OCI-LY1 (cell line): ENCODE measurements around the gene PIK3R1.

Experiments
- H2AFZ ChIP-seq: fragments of 200-600 bp; sonication (generic), shearing (Covaris generic); 2 replicates; pipeline ENCODE4 v1.6.0; 2014; ENCODE audit warnings: antibody characterized with exemption, mild to moderate bottlenecking, low read length
- H3F3A ChIP-seq: fragments of 200-600 bp; sonication (generic), shearing (Covaris generic); 2 replicates; pipeline ENCODE4 v1.6.0; 2014; ENCODE audit warnings: mild to moderate bottlenecking, antibody characterized with exemption, low read length, moderate library complexity; ENCODE audit not compliant: insufficient read depth
- H3K27ac ChIP-seq: fragments of 200-600 bp; sonication (generic); 2 replicates; pipeline ENCODE4 v1.5.1; 2014; ENCODE audit warnings: low read length, mixed run types, mild to moderate bottlenecking, low read depth; ENCODE audit not compliant: poor library complexity, severe bottlenecking
- H3K27me3 ChIP-seq: fragments of 200-600 bp; sonication (generic); 2 replicates; pipeline ENCODE4 v1.6.0; 2014; ENCODE audit warnings: antibody characterized with exemption, mild to moderate bottlenecking, low read length, moderate library complexity; ENCODE audit not compliant: insufficient read depth
- H3K36me3 ChIP-seq: fragments of 200-600 bp; sonication (generic); 2 replicates; pipeline ENCODE4 v1.6.1; 2014; ENCODE audit warnings: mild to moderate bottlenecking, antibody characterized with exemption, low read length, moderate library complexity, mixed read lengths; ENCODE audit not compliant: insufficient read depth
- H3K4me1 ChIP-seq: fragments of 200-600 bp; sonication (generic); 2 replicates; pipeline ENCODE4 v1.5.1; 2014; ENCODE audit warnings: mild to moderate bottlenecking, low read length, moderate library complexity; ENCODE audit not compliant: insufficient read depth, severe bottlenecking
- H3K4me2 ChIP-seq: fragments of 200-600 bp; sonication (generic), shearing (Covaris generic); 2 replicates; pipeline ENCODE4 v1.6.1; 2014; ENCODE audit warnings: low read length
- H3K4me3 ChIP-seq: fragments of 200-600 bp; sonication (generic); 2 replicates; pipeline ENCODE4 v1.5.1; 2014; ENCODE audit warnings: low read length, low read depth, mild to moderate bottlenecking, mixed read lengths; ENCODE audit not compliant: poor library complexity, severe bottlenecking
- H3K79me2 ChIP-seq: fragments of 200-600 bp; shearing (Covaris generic); 2 replicates; pipeline ENCODE4 v1.6.1; 2016; ENCODE audit warnings: mixed run types, low read length, mixed read lengths; ENCODE audit not compliant: insufficient read depth
- H3K9ac ChIP-seq: fragments of 200-600 bp; sonication (generic), shearing (Covaris generic); 2 replicates; pipeline ENCODE4 v1.6.1; 2014; ENCODE audit warnings: mild to moderate bottlenecking, low read length, mixed read lengths
- H3K9me2 ChIP-seq: fragments of 200-600 bp; sonication (generic), shearing (Covaris generic); 2 replicates; pipeline ENCODE4 v1.6.1; 2014; ENCODE audit warnings: low read depth, mild to moderate bottlenecking, low read length, mixed read lengths
- H3K9me3 ChIP-seq: fragments of 200-600 bp; shearing (Covaris generic); 2 replicates; pipeline ENCODE4 v1.6.1; 2014; ENCODE audit warnings: low read length, mixed read lengths
- H4K20me1 ChIP-seq: fragments of 200-600 bp; sonication (generic), shearing (Covaris generic); 2 replicates; pipeline ENCODE4 v1.6.0; 2016; ENCODE audit warnings: mild to moderate bottlenecking, low read length; ENCODE audit not compliant: insufficient read depth
- CTCF ChIP-seq: fragments of 200-600 bp; sonication (generic), shearing (Covaris generic); IDR thresholded peaks from 2 replicates; pipeline ENCODE4 v1.5.1; 2017; ENCODE audit warnings: mild to moderate bottlenecking, antibody characterized with exemption, low read length, moderate library complexity, mixed read lengths
- EZH2 ChIP-seq: fragments of 200-600 bp; sonication (generic), shearing (Covaris generic); IDR thresholded peaks from 2 replicates; pipeline ENCODE4 v1.8.0; 2017; ENCODE audit warnings: borderline replicate concordance, mixed run types, mild to moderate bottlenecking, antibody characterized with exemption, low read length, moderate library complexity, mixed read lengths

The PIK3R1 gene

GRCh38 chr5:68189171-68189570 is 26.4 kb upstream of the PIK3R1 start:
- Histone ChIP-seq H3K27me3 (no peaks in the 10 kb centered on the region), H4K20me1 (no peaks in the 10 kb centered on the region), H3K4me1 (peaks cover 6% of the 10 kb centered on the region), H3K9me2 (no peaks in the 10 kb centered on the region), H3F3A (no peaks in the 10 kb centered on the region), H3K79me2 (no peaks in the 10 kb centered on the region), H3K4me2 (no peak overlapping the region), H3K9ac (no peak overlapping the region), H3K9me3 (no peaks in the 10 kb centered on the region), H3K27ac (no peak overlapping the region), H3K4me3 (no peak overlapping the region), H3K36me3 (no peaks in the 10 kb centered on the region), H2AFZ (no peak overlapping the region)
- TF ChIP-seq CTCF (no peak), EZH2 (no peak)

- Histone ChIP-seq H3K4me1 (peaks cover 6% of the 10 kb centered on the region), H4K20me1 (no peaks in the 10 kb centered on the region), H3K9me3 (no peaks in the 10 kb centered on the region), H3K9me2 (no peaks in the 10 kb centered on the region), H3K36me3 (no peaks in the 10 kb centered on the region), H3K9ac (no peak overlapping the region), H3K27ac (no peak overlapping the region), H3K27me3 (no peaks in the 10 kb centered on the region), H3F3A (no peaks in the 10 kb centered on the region), H2AFZ (no peak overlapping the region), H3K79me2 (no peaks in the 10 kb centered on the region), H3K4me3 (no peak overlapping the region), H3K4me2 (no peak overlapping the region)
- TF ChIP-seq EZH2 (no peak), CTCF (no peak)
These were observed 25.9 kb upstream of the PIK3R1 start for GRCh38 chr5:68189613-68190012.

GRCh38 chr5:68190619-68191018 is 24.9 kb upstream of the PIK3R1 start:
- Histone ChIP-seq H4K20me1 (no peaks in the 10 kb centered on the region), H3K9ac (no peak overlapping the region), H3K36me3 (no peaks in the 10 kb centered on the region), H3K9me3 (no peaks in the 10 kb centered on the region), H3F3A (no peaks in the 10 kb centered on the region), H3K4me1 (peaks cover 6% of the 10 kb centered on the region), H3K27ac (no peak overlapping the region), H3K9me2 (no peaks in the 10 kb centered on the region), H3K27me3 (no peaks in the 10 kb centered on the region), H3K79me2 (no peaks in the 10 kb centered on the region), H3K4me3 (no peak overlapping the region), H2AFZ (no peak overlapping the region), H3K4me2 (no peak overlapping the region)
- TF ChIP-seq CTCF = no peak
- TF ChIP-seq EZH2 = no peak
